HUDEP-2 (cell line): Measurements from ENCODE around the gene ZDHHC23.

Source experiments
- DNase-seq, 76 experiments: peaks; one replicate each; lab custom pipeline; 2025; ENCODE audit not compliant: unreplicated experiment in 76 of 76; lab: John Stamatoyannopoulos, UW

ZDHHC23 gene, protein sequence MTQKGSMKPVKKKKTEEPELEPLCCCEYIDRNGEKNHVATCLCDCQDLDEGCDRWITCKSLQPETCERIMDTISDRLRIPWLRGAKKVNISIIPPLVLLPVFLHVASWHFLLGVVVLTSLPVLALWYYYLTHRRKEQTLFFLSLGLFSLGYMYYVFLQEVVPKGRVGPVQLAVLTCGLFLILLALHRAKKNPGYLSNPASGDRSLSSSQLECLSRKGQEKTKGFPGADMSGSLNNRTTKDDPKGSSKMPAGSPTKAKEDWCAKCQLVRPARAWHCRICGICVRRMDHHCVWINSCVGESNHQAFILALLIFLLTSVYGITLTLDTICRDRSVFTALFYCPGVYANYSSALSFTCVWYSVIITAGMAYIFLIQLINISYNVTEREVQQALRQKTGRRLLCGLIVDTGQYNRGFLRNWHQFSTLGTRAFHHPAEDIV

DNA sequence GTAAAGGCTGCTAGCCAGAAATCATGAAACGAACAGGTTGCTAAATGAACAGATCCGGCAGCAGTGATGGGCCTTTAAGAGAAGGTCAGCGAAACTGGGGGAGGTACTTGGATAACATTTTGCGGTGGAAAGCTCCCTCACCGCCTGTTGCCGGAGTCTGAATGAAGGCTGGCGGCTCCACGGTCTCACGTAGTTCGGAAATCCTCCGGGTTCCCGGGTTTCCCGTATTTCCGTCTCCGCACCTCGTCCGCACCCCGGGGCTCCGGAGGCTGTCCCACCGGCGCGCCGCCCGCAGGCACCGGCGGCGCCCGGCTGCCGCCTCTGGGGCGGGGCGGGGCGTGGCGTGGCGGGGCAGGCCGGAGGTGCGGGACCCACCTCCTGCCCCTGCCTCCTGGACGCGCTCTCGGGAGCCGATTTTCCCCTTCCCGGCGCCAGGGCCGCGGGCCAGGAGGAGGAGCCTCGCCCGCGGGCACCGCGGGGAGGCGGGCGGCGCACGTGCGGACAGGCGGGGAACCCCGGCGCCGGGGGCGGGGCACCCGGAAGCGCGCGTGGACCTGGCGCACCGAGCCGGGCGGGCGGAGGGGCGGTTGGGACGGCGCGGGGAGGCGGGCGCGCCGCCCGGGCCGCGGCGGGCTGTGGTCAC, at the start of gene ZDHHC23:
Gene ZDHHC23, plus strand, starts transcription at position 642 of the 643 bp plus-strand sequence. CDS start 790 bp downstream, outside the sequence.
- peak in 48 of 76 experiments; percentile 3 to 58 (median 28) for DNase-seq

DNA sequence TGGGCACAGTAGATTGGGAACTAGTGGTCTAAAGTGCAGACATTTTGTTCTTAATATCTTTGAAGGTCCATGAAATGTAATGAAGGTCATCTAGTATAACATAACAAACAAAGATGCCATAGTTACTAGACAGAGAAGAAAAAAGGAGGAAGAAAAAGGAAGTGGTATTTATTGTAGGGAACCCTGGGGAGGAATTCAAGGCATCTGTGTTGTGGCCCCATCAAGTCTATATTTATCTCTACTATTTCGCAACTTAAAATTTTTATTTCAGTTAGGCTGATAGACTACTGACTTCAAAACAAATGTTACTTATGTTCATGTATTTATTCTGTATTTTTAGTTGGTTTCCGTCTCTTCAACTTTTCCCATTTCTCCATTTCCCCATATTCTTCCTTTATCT, 48.9 kb upstream of the ZDHHC23 start:
- DNase-seq, result no peak

DNA sequence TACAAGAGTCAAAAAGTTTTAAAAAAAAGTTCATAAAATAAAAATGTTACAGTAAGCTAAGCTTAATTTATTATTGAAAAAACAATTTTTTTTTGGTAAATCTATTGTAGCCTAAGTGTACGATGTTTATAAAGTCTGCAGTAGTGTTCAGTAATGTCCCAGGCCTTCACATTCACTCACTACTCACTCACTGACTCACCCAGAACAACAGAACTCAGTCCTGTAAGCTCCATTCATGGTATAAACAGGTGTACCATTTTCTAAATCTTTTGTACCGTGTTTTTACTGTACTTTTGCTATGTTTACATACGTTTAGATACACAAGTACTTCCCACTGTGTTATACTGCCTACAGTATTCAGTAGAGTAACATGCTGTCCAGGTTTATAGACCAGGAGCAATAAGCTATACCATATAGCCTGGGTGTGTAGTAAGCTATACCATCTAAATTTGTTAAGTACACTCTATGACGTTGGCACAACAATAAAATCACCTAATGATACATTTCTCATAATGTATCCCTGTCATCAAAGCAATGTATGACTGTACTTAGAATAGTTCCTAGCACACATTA, 41.2 kb upstream of the ZDHHC23 start:
- DNase-seq, result no peak

DNA sequence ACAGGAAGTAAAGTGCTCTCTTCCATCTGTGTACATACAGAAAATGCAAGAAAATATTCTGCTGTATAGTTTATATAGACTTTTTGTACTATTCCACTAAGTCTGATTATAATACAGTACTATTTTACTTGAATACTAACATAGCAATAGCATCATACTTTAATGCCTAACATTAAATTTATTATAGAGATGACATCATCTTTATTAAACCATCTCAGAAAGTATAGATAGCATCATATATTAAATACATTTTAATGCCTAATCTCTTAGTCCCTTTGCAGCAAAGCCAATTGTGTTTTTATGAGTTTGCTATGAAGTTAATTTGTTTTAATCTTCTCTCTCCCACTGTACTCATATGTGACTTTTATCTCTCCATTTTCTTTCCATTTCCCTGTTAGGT, 39.7 kb upstream of the ZDHHC23 start:
- no peak for DNase-seq

DNA sequence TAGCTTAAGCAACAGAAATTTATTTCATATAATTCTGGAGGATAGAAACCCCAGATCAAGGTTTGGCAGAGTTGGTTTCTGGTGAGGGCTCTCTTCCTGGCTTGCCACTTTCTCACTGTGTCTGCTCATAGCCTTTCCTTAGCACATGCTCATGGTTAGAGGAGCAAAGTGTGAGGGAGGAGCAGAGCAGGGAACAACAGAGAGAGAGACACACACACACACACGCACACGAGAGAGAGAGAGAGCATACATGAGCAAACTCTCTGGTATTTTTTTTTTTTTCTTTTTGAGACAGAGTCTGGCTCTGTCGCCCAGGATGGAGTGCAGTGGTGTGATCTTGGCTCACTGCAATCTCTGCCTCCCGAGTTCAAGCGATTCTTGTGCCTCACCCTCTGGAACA, 36.8 kb upstream of the ZDHHC23 start:
- no peak for DNase-seq

DNA sequence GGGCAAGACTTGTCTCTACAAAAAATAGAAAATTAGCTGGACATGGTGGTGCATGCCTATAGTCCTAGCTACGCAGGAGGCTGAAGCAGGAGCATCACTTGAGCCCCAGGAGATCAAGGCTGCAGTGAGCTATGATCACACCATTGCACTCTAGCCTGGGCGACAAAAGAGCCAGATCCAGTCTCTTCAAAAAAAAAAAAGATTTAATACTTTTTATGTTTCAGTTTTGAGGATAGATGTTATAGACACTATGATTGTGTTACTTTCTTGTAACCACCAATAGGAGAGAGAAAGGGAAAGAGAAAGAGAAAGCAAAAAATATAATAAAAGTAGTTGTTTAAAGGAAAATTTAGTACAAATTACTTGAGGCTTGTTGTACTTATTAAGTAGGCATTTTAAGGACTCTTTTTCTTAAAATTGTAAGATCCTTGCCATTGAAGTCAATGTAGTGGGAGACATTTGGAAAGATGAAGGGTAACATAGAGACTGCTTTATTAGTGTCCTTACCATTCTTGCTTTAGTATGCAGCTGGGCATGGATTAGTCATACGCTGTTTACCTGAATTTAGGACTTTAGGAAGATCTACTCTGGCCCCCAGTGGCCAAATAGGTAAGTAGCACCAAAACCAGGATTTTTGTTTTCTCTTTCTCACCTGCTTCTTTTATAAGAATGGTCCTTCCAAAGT, 35.1 kb upstream of the ZDHHC23 start:
- peak in 7 of 76 experiments; percentile 4 to 31 (median 11) for DNase-seq

DNA sequence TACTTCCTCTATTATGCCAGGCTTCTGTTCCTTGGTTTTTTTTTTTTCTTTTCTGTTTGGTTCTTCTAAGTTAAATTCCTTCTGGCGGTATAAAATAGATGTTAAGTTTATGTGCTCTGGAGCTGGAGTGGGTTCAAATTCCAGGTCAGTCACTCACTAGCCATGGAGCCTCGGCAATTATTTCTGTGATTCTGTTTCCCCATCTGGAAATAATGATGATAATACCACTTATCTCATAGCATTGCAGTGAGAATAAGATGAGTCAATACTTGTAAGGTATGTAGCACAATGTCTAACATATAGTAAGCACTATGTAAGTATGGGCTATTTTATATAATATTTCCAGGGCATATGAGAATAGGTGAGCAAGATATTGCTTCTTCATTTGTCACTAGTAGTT, 33.2 kb upstream of the ZDHHC23 start:
- DNase-seq, result no peak

DNA sequence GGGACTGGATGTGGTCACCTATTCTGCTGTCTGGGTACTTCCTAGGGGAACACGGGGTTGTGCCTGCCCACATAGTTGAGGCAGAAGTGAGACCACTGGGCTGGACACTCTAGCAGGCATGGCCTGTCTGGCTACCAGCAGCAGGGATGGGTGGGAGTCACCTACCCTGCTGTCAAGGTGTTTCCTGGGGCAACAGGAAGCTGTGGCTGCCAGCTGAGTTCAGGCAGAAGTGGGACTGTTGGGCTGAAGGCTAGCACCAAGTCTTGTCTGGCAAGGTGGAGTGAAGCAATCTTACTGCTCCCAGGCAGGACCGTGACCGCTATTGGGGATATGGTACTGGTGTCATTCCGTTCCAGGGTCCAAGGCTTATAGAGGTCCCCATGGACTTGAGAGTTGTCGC, 20.3 kb upstream of the ZDHHC23 start:
- DNase-seq, result no peak

DNA sequence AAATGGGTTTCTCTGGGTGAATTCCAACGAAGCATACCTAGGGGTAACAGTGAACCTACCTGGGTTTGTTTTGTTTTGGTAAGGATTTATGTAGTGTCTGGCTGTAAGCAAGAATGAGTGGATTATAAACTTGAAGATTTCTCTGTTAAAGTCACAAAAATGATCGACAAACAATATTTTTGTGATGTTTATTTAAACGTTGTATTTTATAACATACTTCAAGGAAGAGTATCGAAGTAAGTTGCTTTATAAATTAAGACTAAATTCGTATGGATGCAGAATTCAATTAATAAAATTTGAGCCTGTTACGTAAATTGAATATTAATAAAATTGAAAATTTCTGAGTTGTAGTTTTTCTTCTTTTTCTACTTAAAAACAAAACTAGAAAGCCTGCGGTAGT, 982 bp upstream of the ZDHHC23 start:
- DNase-seq, result no peak

DNA sequence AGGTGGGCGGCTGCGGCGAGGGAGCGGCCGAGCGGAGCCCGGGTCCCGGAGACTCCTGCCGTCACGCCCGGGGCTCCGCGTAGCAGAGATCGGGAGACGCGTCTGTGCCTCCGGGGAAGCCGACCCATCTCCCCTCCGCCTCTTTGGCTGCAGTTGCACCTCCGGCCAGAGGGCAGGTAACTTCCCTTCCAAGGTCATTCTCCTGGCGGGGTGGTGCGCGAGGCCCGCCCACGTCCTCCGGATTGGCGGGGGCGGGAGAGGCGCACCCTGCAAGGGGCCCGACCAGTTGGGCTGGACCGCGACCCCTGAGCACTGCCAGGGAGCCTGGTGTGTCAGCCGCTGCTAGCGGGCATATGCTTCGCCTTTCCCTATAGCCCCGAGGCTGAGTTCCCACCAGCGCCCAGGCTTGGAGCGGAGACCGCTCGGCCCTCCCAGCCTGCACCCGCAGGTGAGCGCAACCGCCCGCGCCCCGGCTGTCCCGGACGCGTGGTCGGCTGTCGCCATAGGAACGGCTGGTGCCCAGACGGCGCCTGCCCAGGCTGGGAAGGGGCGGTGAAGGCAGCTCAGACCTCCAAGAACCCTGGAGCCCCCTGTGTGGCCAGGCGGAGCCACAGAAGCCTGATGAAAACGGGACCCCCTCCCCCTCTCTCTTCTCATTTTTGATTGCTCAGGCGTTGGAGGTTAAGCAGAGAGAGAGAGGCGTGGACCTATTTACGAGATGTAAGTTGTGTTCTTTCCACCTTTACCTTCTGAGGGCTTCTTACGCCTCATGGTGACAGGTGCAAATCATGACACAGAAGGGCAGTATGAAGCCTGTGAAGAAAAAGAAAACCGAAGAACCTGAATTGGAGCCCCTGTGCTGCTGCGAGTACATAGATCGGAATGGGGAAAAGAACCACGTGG, 453 bp downstream of the ZDHHC23 start:
- peak in 3 of 76 experiments; percentile 3 to 38 (median 21) for DNase-seq

DNA sequence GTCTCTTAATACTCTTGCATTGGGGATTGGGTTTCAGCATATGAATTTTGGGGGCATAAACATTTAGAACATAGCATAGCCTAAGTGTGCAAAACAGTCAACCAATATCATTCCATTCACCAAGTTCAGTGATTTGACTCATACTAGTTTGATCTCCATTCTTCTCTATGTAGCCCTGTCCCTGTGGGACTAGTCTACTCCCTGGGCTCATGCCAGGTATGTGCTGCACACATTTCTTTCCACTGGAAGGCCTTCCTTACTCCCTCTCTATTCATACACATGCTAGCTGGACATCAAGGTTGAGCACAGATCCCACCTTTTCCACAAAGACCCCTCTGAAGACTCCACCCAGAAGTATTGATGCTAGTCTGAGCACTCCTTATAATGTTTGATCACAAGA, 5.1 kb downstream of the ZDHHC23 start:
- no peak for DNase-seq

DNA sequence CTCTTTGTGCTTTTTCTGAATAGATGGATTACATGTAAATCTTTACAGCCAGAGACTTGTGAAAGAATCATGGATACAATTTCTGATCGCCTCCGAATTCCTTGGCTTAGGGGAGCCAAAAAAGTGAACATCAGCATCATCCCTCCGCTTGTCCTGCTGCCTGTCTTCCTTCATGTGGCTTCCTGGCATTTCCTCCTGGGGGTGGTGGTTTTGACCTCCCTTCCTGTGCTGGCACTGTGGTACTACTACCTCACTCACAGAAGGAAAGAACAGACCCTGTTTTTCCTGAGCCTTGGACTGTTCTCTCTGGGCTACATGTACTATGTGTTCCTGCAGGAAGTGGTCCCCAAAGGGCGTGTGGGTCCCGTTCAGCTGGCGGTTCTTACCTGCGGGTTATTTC, 5.9 kb downstream of the ZDHHC23 start:
- no peak for DNase-seq

DNA sequence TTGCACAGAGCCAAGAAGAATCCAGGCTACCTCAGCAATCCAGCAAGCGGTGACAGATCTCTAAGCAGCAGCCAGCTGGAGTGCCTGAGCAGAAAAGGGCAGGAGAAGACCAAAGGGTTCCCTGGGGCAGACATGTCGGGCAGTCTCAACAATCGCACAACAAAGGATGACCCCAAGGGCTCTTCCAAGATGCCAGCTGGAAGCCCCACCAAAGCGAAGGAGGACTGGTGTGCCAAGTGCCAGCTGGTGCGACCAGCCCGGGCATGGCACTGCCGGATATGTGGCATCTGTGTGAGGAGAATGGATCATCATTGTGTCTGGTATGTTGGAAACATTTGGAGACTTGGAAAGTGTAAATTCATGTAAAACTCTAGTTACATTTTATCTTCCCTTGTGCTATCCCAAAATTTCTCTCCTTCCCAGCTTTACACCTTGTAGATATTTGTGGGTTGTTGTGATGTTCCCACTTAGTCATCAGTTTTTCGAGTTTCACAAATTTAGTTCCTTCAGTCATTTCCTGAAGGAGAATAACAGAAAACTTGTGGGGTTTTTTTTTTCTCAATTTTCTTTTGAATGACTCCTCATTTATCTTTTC, 6.4 kb downstream of the ZDHHC23 start:
- DNase-seq, result no peak

DNA sequence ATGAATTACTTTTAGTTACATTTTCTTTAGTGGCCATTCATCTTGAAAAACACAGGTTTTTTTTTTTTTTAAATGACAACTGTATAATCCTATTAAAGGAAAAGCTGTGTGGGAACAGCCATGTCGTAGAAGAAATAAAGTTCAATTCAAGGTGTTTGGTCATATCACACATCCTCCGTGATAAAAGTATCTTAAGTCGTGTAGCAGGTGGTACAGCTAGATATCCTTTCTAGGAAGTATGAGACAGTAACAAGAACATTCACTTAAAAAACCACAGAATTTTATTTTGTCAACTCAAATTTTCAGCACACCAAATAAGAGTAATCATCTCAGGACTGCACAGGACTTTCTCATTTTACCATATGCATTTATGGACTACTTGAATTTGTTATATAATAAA, 16.1 kb downstream of the ZDHHC23 start:
- peak in 1 of 76 experiments; percentile 5 for DNase-seq

DNA sequence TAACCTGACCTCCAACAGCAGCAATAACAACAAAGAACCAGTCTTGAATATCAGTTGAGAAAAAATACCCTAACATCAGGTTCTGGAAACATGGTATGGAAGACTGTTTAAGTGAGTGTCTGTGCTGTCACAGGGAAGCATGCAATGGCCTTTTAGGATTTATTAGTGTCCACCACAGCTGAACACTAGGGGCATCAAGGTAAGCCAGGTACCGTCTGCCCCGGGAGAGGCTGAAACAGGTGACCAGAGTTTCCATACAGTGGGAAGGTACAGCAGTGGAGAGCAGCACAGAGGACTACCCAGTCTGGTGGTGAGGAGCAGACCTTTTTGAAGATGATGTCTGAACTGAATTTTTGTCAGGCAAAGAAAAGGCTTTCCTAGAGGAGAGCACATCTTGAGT, 18.4 kb downstream of the ZDHHC23 start:
- DNase-seq, result no peak

DNA sequence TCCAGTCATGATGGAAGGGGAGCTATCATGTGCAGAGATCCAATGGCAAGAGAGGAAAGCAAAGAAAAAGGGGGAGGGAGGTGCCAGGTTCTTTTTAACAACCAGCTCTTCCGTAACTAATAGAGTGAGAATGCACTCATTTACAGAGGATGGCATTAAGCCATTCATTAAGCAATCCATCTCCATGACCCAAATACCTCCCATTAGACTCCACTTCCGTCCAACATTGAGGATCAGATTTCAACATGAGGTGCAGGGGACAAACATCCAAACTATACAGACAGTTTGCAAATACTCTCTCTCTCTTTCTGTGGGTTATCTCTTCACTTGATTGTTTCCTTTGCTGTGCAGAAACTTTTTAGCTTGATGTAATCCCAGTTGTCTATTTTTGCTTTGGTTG, 21.2 kb downstream of the ZDHHC23 start:
- no peak for DNase-seq

DNA sequence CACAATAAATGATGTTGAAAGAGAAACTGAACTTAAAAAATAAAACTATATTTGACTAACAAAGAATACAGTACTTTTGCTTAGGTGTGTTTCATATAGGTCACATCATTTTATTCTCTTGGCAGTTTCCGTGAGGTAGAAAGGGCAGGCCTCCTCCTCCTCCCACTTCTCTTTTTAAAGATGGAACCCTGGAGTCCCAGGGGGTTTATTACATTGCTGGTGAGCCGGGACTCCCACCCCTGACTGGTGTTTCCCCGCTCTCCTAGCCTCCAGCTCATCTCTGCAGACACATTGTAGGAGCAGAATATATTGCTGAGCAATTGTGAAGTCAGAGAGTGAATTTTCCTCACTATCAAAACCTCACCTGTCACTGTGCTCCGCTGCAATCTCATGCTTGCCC, 30.0 kb downstream of the ZDHHC23 start:
- no peak for DNase-seq

DNA sequence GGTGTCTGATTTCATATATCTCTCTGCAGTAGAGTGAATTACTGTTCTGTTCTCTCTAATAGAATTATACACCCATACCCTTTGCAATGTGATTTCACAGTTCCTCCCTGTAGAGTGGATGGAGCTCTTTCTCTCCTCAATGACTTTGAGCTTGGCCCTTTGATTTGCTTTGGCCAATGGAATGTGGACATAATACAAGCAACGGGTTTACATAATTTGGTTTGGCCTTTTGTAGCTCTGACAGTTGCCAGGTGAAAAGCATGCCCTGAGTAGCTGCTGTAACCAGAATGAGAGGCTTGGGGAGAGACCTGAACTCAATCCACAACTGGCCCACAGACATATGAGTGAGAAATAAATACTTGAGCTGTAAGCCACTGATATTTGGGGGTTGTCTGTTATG, 32.1 kb downstream of the ZDHHC23 start:
- DNase-seq, result no peak

DNA sequence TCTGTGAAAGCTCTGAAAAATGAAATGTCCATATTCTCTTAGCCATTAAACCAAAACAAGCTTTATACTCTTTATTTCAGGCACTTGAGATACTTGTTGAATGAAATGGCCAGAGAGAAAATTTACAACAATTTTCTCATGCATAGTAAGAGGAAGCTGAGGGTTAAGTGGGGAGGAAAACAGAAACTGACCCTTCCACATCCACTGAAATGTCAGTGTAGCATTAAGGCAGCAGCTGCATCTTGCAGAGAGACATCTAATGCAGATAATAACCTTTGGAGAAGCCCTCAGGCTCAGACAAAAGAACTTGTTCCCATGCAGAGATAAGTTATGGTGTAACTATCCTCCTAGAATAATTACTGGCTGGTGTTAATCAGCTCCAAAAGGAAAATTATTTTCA, 34.0 kb downstream of the ZDHHC23 start:
- DNase-seq, result no peak

DNA sequence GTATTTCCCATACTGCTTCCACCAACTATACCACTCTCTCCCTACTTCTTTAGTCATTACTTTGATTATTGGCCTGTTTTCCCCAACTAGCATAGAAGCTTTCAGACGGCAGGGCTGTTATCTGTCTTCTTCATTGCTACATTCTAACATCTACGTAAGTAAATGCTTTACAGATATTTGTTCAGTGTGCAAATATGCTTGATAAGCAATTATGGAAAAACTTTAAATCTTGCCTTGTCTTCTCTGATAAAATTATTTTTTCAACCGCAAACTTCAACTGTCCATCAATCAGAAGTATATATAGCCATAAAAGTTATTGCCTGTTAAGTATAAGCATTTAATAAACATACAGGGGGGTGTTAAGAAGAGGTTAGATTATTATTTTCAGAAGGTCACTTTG, 35.7 kb downstream of the ZDHHC23 start:
- DNase-seq, result no peak
